HEK293 (cell line): ENCODE data around the gene TLE5.

Experiments
- CTCF ChIA-PET: fragments of 350-600 bp; formaldehyde crosslinking; extraction: SDS; loops from one replicate; lab custom pipeline; 2021; ENCODE audit warnings: antibody characterized with exemption; lab: Yijun Ruan, JAX
- POLR2A ChIA-PET: fragments of 300-600 bp; formaldehyde crosslinking; extraction: SDS; loops from one replicate; lab custom pipeline; 2020; ENCODE audit warnings: antibody characterized with exemption, inconsistent platforms; lab: Yijun Ruan, JAX
- H3K27ac ChIP-seq: fragments of 200-500 bp; sonication (Bioruptor generic); 2 replicates; pipeline ENCODE4 v1.5.1; 2014; ENCODE audit warnings: low read depth, low read length, control low read depth, inconsistent platforms; ENCODE audit errors: extremely low read depth
- H3K36me3 ChIP-seq, 2 experiments: fragments of 200-500 bp in 1 of 2; sonication (Bioruptor generic) in 1 of 2; 1 replicate in 1 of 2; 2 replicates in 1 of 2; pipeline ENCODE4 v1.5.1; 2014 to 2017; ENCODE audit warnings: inconsistent platforms in 2 of 2, low read length in 2 of 2; ENCODE audit not compliant: control insufficient read depth in 2 of 2, insufficient read depth in 1 of 2
- H3K4me1 ChIP-seq: fragments of 200-500 bp; sonication (Bioruptor generic); 2 replicates; pipeline ENCODE4 v1.5.1; 2014; ENCODE audit warnings: mild to moderate bottlenecking, low read length, inconsistent platforms; ENCODE audit not compliant: control insufficient read depth, insufficient read depth
- H3K4me3 ChIP-seq: 2 replicates; pipeline ENCODE4 v1.5.1; 2011; ENCODE audit warnings: low read depth, mild to moderate bottlenecking, control low read depth, low read length, moderate library complexity
- H3K9me3 ChIP-seq: fragments of 200-500 bp; sonication (Bioruptor generic); 2 replicates; pipeline ENCODE4 v1.5.1; 2014; ENCODE audit warnings: low read depth, low read length, inconsistent platforms; ENCODE audit not compliant: control insufficient read depth, insufficient read depth
- GLIS1 ChIP-seq: fragments of 450-650 bp; formaldehyde crosslinking; IDR thresholded peaks from 2 replicates; pipeline ENCODE4 v1.5.1; 2016; ENCODE audit warnings: missing biosample characterization, missing genetic modification characterization
- KLF1 ChIP-seq: fragments of 450-650 bp; formaldehyde crosslinking; IDR thresholded peaks from 2 replicates; pipeline ENCODE4 v1.5.1; 2016; ENCODE audit warnings: missing biosample characterization, missing genetic modification characterization
- MYNN ChIP-seq: fragments of 450-650 bp; formaldehyde crosslinking; IDR thresholded peaks from 2 replicates; pipeline ENCODE4 v1.5.1; 2016; ENCODE audit warnings: missing biosample characterization, missing genetic modification characterization, borderline replicate concordance
- PATZ1 ChIP-seq: fragments of 450-650 bp; formaldehyde crosslinking; IDR thresholded peaks from 2 replicates; pipeline ENCODE4 v1.5.1; 2016; ENCODE audit warnings: missing biosample characterization, missing genetic modification characterization
- PRDM6 ChIP-seq: fragments of 450-650 bp; formaldehyde crosslinking; IDR thresholded peaks from 2 replicates; pipeline ENCODE4 v1.5.1; 2017; ENCODE audit warnings: missing biosample characterization, missing genetic modification characterization
- SALL2 ChIP-seq: fragments of 450-650 bp; formaldehyde crosslinking; IDR thresholded peaks from 2 replicates; pipeline ENCODE4 v1.5.0; 2017; ENCODE audit warnings: missing biosample characterization, mild to moderate bottlenecking, missing genetic modification characterization, borderline replicate concordance
- SCRT2 ChIP-seq: fragments of 450-650 bp; formaldehyde crosslinking; IDR thresholded peaks from 2 replicates; pipeline ENCODE4 v1.5.1; 2016; ENCODE audit warnings: missing biosample characterization, missing genetic modification characterization
- SP2 ChIP-seq: fragments of 450-650 bp; formaldehyde crosslinking; IDR thresholded peaks from 2 replicates; pipeline ENCODE4 v1.5.1; 2016; ENCODE audit warnings: missing biosample characterization, missing genetic modification characterization
- TCF7L2 ChIP-seq: IDR thresholded peaks from 2 replicates; pipeline ENCODE4 v1.6.1; 2011; ENCODE audit warnings: low read depth, mild to moderate bottlenecking, inconsistent platforms, low read length, moderate library complexity, borderline replicate concordance
- ZBTB44 ChIP-seq: fragments of 450-650 bp; IDR thresholded peaks from 2 replicates; pipeline ENCODE4 v1.5.1; 2018; ENCODE audit warnings: missing biosample characterization, mild to moderate bottlenecking, missing genetic modification characterization
- ZIC2 ChIP-seq: fragments of 450-650 bp; formaldehyde crosslinking; IDR thresholded peaks from 2 replicates; pipeline ENCODE4 v1.5.1; 2016; ENCODE audit warnings: missing biosample characterization, missing genetic modification characterization
- ZNF133 ChIP-seq: fragments of 450-650 bp; formaldehyde crosslinking; IDR thresholded peaks from 2 replicates; pipeline ENCODE4 v1.5.1; 2016; ENCODE audit warnings: missing biosample characterization, missing genetic modification characterization
- ZNF18 ChIP-seq: fragments of 450-650 bp; formaldehyde crosslinking; IDR thresholded peaks from 2 replicates; pipeline ENCODE4 v1.5.1; 2016; ENCODE audit warnings: missing biosample characterization, missing genetic modification characterization
- ZNF202 ChIP-seq: fragments of 450-650 bp; formaldehyde crosslinking; IDR thresholded peaks from 2 replicates; pipeline ENCODE4 v1.5.1; 2016; ENCODE audit warnings: missing biosample characterization, missing genetic modification characterization, borderline replicate concordance
- ZNF37A ChIP-seq: fragments of 450-650 bp; IDR thresholded peaks from 2 replicates; pipeline ENCODE4 v1.5.1; 2018; ENCODE audit warnings: missing biosample characterization, missing genetic modification characterization
- ZNF426 ChIP-seq: fragments of 450-650 bp; formaldehyde crosslinking; IDR thresholded peaks from 2 replicates; pipeline ENCODE4 v1.5.1; 2017; ENCODE audit warnings: missing biosample characterization, missing genetic modification characterization, mild to moderate bottlenecking, inconsistent platforms, moderate library complexity
- ZNF449 ChIP-seq: fragments of 450-650 bp; formaldehyde crosslinking; IDR thresholded peaks from 2 replicates; pipeline ENCODE4 v1.5.1; 2017; ENCODE audit warnings: missing biosample characterization, mild to moderate bottlenecking, missing genetic modification characterization, moderate library complexity
- ZNF645 ChIP-seq: fragments of 450-650 bp; formaldehyde crosslinking; IDR thresholded peaks from 2 replicates; pipeline ENCODE4; 2016; ENCODE audit warnings: missing biosample characterization, missing genetic modification characterization
- ZNF792 ChIP-seq: fragments of 450-650 bp; formaldehyde crosslinking; IDR thresholded peaks from 2 replicates; pipeline ENCODE4 v1.5.1; 2016; ENCODE audit warnings: missing biosample characterization, missing genetic modification characterization

TLE5 gene

GRCh38 chr19:3096902-3097326 lies 34.6 kb upstream of the TLE5 start:
- H3K9me3 ChIP-seq, result no peaks in the 10 kb centered on the region
- no peak overlapping the region for H3K27ac ChIP-seq
- H3K36me3 ChIP-seq, result no peaks in the 10 kb centered on the region
- no peak overlapping the region for H3K4me3 ChIP-seq
- TF ChIP-seq PATZ1 (tag by site-specific recombination) (no peak), TCF7L2 (no peak), ZNF645 (tag by site-specific recombination) (no peak), GLIS1 (tag by site-specific recombination) (peak; percentile 85), ZIC2 (peak; percentile 83)
- ChIA-PET POLR2A (no interaction called here), CTCF (interaction anchor here (1.1 to 2.2 kb wide), 2 partner anchors 11 to 21 kb away, joined by 4 to 12 read pairs; no protein-coding TSS in a partner anchor)
- peaks cover 6% of the 10 kb centered on the region; the same call in 1 of the 2 replicates for H3K4me1 ChIP-seq

- TF ChIP-seq SP2 (tag by site-specific recombination) (peak; percentile 11), ZNF449 (tag by site-specific recombination) (no peak), ZNF792 (tag by site-specific recombination) (no peak)
- Histone ChIP-seq H3K4me1 (peaks cover 6% of the 10 kb centered on the region; the same call in 1 of the 2 replicates), H3K4me3 (peak overlapping the region; percentile 78), H3K9me3 (no peaks in the 10 kb centered on the region), H3K36me3 (no peaks in the 10 kb centered on the region), H3K27ac (no peak overlapping the region)
- ChIA-PET POLR2A (interaction anchor here (0.6 to 0.8 kb wide), 2 partner anchors 12 to 1429 kb away, joined by 3 to 9 read pairs; no protein-coding TSS in a partner anchor), CTCF (interaction anchor here (1.1 to 2.2 kb wide), 3 partner anchors 8 to 20 kb away, joined by 4 to 12 read pairs (median 9); no protein-coding TSS in a partner anchor)
Measured at GRCh38 chr19:3096267-3096901, 34.1 kb upstream of the TLE5 start.

GRCh38 chr19:3095441-3096191 lies 33.3 kb upstream of the TLE5 start:
- CTCF ChIA-PET, result interaction anchor here (0.7 to 2.2 kb wide), 7 partner anchors 8 to 350 kb away, joined by 3 to 12 read pairs (median 4); no protein-coding TSS in a partner anchor
- Histone ChIP-seq H3K27ac (peak overlapping the region; percentile 75), H3K36me3 (no peaks in the 10 kb centered on the region), H3K9me3 (no peaks in the 10 kb centered on the region), H3K4me3 (peak overlapping the region; percentile 78), H3K4me1 (peaks cover 6% of the 10 kb centered on the region; the same call in 1 of the 2 replicates)
- POLR2A ChIA-PET, result interaction anchor here (0.6 to 1.5 kb wide), 3 partner anchors 8 to 1429 kb away, joined by 3 to 11 read pairs (median 9); no protein-coding TSS in a partner anchor
- no peak for TF ChIP-seq ZNF133 (tag by site-specific recombination)
- TF ChIP-seq SALL2, result no peak
- no peak for TF ChIP-seq MYNN (tag by site-specific recombination)
- TF ChIP-seq PRDM6 (tag by site-specific recombination), result no peak
- no peak for TF ChIP-seq ZNF37A (tag by site-specific recombination)
- peak; percentile 80 for TF ChIP-seq SCRT2 (tag by site-specific recombination)
- peak; percentile 25; the same call in 1 of the 2 replicates for TF ChIP-seq KLF1 (tag by site-specific recombination)
- TF ChIP-seq ZNF202 (tag by site-specific recombination), result no peak
- no peak for TF ChIP-seq ZNF18 (tag by site-specific recombination)
- no peak for TF ChIP-seq ZNF426 (tag by site-specific recombination)
- no peak for TF ChIP-seq ZBTB44 (tag by site-specific recombination)
